ENCODE results near the gene DDR1.

Gene DDR1

DNA sequence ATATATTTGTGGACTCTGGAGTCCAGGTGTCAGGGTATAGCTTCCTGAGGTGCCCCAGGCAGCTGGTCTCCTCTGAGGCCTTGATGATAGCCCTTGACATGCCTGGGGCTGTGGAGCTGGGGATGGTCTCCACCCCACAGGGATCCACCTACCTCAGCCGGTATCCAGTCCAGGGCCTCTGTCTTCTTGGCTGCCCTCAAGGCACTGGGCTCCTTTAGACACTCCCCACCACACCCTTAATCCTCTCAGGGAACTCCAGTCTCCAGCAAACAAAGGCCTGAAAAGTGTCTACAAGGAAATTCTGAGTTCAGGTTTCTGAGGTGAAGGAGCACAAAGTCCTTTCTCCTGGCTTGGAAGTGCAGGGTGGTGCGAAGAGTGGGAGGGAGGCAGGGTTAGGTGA is 44.6 kb upstream of the DDR1 start:
- H3K4me3 ChIP-seq (ENCODE audit: low read depth, low read length), result no peak overlapping the region
- TF ChIP-seq, protein P1, sequence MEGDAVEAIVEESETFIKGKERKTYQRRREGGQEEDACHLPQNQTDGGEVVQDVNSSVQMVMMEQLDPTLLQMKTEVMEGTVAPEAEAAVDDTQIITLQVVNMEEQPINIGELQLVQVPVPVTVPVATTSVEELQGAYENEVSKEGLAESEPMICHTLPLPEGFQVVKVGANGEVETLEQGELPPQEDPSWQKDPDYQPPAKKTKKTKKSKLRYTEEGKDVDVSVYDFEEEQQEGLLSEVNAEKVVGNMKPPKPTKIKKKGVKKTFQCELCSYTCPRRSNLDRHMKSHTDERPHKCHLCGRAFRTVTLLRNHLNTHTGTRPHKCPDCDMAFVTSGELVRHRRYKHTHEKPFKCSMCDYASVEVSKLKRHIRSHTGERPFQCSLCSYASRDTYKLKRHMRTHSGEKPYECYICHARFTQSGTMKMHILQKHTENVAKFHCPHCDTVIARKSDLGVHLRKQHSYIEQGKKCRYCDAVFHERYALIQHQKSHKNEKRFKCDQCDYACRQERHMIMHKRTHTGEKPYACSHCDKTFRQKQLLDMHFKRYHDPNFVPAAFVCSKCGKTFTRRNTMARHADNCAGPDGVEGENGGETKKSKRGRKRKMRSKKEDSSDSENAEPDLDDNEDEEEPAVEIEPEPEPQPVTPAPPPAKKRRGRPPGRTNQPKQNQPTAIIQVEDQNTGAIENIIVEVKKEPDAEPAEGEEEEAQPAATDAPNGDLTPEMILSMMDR (IDR thresholded peaks at IDR 0.05; ENCODE audit: low read depth, low read length), result no peak

DNA sequence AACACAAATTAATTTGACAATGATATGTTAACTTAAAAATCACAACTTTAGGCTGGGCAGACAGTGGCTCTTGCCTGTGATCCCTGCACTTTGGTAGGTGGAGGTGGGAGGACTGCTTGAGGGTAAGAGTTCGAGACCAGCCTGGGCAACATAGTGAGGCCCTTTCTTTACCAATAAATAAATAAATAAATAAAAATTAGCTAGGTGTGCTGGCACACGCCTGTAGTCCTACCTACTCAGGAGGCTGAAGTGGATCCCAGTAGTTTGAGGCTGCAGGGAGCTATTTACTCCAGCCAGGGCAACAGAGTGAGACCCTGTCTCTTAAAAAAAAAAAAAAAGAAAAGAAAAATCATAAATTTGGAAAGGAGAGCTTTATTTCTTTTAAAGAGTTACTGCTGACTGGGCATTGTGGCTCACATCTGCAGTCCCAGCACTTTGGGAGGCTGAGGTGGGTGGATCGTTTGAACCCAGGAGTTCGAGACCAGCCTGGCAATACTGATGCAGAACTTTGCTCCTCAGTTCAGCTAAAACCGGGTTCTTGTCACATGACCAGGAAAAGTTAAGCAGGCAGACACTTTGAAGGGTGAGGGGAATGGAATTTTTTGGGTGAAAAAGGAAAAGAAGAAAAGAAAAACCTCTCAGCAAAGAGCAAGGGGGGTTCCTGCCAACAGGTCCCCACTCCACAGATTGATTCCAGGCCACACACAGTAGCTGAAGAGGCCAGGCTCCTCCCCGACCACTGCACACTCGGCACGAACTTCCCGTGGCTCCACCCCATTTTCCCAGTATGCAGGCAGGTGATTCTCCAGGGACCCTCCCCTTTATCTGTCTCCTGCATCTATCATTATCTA is 44.0 kb upstream of the DDR1 start:
- TF ChIP-seq, protein P1 (IDR thresholded peaks at IDR 0.05; ENCODE audit: low read depth, low read length), result no peak
- H3K4me3 ChIP-seq (ENCODE audit: low read depth, low read length), result no peak overlapping the region

DNA sequence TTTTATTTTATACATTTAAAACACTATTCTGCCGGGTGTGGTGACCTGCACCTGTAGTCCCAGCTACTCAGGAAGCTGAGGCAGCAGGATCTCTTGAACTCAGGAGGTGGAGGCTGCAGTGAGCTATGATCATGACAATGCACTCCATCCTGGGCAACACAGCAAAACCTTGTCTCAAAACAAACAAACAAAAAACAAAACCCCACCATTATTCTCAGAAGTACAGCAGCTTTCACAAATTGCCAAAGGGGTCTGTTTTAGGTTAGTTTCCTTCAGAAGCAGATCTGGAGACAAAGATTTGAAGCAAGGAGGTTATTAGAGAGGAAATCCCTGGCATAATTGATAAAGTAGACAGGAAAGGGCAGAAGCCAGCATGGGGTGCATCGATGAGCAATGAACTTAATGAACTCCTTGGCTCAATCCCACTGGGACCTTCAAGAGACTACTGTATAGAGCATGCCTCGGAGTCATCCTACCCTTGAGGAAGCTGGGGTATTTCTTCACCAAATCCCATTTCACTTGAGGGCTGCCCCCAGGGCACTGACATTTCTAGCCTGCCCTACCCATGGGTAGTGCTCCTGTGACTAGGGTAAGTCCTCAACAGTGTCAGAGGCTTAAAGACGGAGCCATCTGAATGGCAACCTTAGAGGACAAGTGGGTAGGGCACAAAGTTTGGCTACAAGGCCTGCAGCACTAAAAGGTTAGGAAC is 43.2 kb upstream of the DDR1 start:
- H3K4me3 ChIP-seq (ENCODE audit: low read depth, low read length), result no peak overlapping the region
- TF ChIP-seq, protein P1 (IDR thresholded peaks at IDR 0.05; ENCODE audit: low read depth, low read length), result no peak

DNA sequence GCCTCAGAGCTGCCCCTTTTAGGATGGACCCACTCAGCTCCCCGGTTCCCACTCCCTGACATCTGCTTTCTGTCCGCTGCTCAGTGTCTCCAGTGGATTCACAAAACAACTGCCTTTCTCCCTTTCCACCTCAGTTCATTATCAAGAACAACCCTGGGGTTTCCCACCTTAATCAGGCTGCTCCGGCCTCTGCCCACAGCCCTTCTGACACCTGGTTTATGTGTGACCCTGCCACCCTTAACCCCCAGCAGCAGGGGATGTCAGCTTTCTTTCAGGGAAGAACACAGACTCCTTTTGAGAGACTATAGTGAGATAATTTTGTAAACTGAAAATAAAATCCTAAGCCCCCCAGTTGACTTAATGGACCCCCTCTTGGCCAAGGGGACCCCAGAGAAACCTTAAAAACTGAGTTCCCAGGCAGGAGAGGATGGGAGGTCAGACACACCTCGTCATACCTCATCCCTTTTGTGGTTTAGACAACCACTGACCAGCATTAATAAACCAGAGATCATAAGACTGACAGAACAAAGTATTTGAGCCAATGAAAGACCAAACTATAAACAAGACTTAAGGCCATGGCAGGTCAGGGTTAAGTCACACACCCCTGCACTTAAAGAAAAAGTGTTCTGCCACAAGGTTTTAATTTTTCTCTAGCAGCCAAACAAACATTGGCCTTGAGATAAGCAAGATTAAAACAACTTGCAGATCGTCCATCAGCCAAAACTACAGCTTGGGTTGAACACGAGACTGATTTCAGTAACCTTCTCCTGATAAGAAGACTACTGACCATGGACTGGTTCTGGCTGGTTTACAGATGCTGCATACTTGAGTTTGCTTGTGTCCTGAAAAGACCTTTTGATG is 42.4 kb upstream of the DDR1 start:
- TF ChIP-seq, protein P1 (IDR thresholded peaks at IDR 0.05; ENCODE audit: low read depth, low read length), result no peak
- H3K4me3 ChIP-seq (ENCODE audit: low read depth, low read length), result no peak overlapping the region

DNA sequence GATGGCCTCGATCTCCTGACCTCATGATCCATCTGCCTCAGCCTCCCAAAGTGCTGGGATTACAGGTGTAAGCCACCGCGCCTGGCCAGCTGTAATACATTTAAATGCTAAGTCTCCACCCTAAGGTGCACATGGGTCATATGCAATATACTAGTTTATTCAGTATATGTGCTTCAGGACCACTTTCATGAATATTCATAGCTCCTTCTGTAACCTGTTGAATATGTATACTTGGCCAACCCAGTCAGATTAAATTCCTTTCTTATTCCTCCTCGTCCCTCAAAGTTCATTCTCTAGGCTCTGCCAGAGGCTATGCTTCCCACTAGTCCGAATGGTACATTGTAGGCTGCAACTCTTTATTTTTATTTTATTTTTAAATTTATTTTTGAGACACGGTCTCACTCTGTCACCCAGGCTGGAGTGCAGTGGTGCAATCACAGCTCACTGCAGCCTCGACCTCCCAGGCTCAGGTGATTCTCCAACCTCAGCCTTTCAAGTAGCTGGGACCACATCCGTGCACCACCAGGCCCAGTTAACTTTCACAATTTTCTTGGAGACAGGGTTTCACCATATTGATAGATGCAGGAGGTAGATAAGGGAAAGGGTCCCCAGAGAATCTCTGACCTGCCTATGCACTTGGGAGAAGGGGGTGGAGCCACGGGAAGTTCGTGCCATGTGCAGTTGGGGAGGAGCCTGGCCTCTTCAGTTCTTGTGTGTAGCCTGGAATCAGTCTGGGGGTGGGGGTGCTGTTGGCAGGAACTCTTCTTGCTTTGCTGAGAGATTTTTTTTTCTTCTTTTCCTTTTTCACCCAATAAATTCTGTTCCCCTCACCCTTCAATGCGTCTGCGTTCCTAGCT is 41.3 kb upstream of the DDR1 start:
- TF ChIP-seq, protein P1 (IDR thresholded peaks at IDR 0.05; ENCODE audit: low read depth, low read length), result no peak
- H3K4me3 ChIP-seq (ENCODE audit: low read depth, low read length), result no peak overlapping the region

DNA sequence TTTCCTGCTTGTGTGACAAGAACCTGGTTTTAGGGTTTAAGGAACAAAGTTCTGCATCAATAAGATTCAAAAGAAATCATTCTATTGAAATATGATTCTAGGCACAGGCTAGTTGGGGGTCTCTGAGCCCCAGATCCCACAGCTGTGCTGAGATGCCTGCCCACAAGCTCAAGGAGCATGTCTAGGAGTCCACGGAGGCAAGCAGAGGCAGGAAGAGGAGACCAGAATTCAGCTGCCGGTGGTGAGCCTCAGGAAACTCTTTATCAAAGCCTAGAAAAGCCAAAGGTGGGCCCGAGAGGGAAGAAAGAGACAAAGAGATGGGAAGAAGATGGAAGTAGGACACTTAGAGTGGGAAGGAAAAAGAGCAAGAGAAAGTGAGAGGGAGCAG is 40.7 kb upstream of the DDR1 start:
- no peak overlapping the region for H3K4me3 ChIP-seq (ENCODE audit: low read depth, low read length)
- TF ChIP-seq, protein P1 (IDR thresholded peaks at IDR 0.05; ENCODE audit: low read depth, low read length), result no peak
